Neural progenitor cell (in vitro differentiated cells): ENCODE measurements around the gene TLL1.

Experiments
- EZH2 ChIP-seq: fragments of 200-600 bp; sonication (generic); IDR thresholded peaks from 2 replicates; pipeline ENCODE4 v1.6.1; 2017; ENCODE audit warnings: antibody characterized with exemption, mild to moderate bottlenecking, moderate library complexity
- EZH2phosphoT487 ChIP-seq: fragments of 200-600 bp; sonication (generic); IDR thresholded peaks from 2 replicates; pipeline ENCODE4 v1.6.1; 2017; ENCODE audit warnings: antibody characterized with exemption
- TF ChIP-seq, protein P1 (sequence below): fragments of 200-600 bp; sonication (generic); IDR thresholded peaks from 2 replicates; pipeline ENCODE4 v1.5.1; 2017; ENCODE audit warnings: antibody characterized with exemption, mild to moderate bottlenecking

- TF ChIP-seq, protein P1, sequence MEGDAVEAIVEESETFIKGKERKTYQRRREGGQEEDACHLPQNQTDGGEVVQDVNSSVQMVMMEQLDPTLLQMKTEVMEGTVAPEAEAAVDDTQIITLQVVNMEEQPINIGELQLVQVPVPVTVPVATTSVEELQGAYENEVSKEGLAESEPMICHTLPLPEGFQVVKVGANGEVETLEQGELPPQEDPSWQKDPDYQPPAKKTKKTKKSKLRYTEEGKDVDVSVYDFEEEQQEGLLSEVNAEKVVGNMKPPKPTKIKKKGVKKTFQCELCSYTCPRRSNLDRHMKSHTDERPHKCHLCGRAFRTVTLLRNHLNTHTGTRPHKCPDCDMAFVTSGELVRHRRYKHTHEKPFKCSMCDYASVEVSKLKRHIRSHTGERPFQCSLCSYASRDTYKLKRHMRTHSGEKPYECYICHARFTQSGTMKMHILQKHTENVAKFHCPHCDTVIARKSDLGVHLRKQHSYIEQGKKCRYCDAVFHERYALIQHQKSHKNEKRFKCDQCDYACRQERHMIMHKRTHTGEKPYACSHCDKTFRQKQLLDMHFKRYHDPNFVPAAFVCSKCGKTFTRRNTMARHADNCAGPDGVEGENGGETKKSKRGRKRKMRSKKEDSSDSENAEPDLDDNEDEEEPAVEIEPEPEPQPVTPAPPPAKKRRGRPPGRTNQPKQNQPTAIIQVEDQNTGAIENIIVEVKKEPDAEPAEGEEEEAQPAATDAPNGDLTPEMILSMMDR = no peak
- TF ChIP-seq EZH2 (no peak), EZH2phosphoT487 (no peak)
Measured at GRCh38 chr4:166021617-166022016, 148.6 kb downstream of the TLL1 start.
